LNCAP (cell line): Measurements from ENCODE around the gene DDX6.

Experiments used
- TF ChIP-seq, protein P1 (sequence below): fragments of 450-650 bp; IDR thresholded peaks from 2 replicates; pipeline ENCODE4 v1.5.1; 2017; ENCODE audit warnings: mild to moderate bottlenecking

Gene DDX6

DNA sequence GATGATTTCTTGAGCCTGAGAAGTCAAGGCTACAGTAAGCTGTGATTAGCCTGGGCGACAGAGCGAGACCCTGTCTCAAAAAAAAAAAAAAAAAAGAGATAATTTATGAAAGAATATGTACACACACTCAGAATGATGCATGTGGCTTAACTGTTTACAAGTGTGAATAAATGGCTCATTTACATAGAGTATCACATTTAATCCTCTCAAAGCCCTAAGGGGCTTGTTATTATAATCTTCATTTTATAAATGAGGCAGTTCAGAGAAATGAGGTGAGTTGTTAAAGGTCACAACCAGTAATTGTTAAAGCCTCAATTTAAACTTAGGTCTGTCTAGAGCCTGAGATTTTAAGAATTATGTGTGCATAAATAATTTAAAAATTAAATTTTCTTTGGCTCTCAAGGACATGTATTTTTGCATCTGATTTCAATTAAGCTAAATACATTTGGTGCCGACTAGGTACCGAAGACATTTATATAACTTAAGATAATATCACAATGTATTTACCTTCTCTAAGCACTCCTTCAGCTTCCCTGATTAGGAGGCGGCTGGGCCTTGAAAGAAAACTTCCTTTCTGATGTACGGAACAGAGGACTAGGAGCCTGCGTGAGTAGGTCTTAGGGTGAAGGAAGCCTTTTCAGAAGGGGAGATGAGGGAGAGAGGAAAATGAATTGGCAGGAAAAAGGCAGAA, 28.5 kb upstream of the DDX6 start:
- TF ChIP-seq, protein P1, sequence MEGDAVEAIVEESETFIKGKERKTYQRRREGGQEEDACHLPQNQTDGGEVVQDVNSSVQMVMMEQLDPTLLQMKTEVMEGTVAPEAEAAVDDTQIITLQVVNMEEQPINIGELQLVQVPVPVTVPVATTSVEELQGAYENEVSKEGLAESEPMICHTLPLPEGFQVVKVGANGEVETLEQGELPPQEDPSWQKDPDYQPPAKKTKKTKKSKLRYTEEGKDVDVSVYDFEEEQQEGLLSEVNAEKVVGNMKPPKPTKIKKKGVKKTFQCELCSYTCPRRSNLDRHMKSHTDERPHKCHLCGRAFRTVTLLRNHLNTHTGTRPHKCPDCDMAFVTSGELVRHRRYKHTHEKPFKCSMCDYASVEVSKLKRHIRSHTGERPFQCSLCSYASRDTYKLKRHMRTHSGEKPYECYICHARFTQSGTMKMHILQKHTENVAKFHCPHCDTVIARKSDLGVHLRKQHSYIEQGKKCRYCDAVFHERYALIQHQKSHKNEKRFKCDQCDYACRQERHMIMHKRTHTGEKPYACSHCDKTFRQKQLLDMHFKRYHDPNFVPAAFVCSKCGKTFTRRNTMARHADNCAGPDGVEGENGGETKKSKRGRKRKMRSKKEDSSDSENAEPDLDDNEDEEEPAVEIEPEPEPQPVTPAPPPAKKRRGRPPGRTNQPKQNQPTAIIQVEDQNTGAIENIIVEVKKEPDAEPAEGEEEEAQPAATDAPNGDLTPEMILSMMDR: no peak

DNA sequence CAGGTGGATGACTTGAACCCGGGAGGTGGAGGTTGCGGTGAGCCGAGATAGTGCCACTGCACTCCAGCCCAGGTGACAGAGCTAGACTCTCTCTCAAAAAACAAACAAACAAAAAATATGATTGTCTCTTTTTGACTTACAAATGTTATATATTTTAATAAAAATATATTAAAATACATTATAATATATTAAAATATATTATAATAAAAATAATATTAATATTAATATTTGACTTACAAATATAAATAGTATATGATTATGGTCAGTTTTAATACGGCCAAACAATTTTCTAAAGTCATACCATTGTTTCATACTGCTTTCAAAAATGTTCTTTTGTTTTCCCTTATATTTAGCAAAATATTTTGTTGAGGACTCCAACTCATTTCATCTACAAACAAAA, 27.2 kb upstream of the DDX6 start:
- TF ChIP-seq, protein P1: no peak

DNA sequence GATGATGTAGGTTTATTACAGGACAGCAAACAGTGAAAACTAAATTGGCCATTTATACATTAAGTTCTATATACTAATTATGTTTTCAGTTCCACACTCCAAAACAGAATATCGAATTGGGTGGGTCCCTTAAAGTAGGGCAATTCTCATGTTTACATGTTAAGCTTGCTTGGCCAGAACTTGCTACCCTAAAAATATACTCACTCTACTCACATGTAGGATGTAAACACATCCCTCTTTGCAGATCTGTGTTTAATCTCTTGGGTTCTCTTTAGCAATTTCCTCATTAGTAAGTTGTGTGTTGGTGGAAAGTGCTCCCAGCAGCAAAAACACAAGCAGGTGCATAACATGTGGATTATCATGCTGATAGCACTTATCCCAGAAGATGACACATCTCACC, 22.6 kb upstream of the DDX6 start:
- TF ChIP-seq, protein P1: no peak

DNA sequence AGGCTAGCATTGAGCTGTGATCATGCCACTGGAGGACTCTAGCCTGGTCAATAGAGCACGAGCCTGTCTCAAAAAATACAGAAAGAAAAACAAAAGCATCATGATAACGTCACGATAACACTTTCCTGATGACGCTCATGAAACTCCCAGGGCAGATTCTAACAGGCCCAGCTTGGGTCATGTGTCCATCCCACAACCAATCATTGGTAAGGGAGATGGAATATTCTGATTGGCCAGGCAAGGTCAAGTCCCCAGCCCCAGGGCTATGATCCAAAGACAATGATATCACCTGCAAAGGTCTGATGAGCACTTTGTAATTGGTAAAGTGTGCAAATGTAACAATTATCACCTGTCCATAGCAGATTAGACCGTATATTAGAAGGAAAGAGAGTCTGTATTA, 21.5 kb upstream of the DDX6 start:
- TF ChIP-seq, protein P1: no peak

DNA sequence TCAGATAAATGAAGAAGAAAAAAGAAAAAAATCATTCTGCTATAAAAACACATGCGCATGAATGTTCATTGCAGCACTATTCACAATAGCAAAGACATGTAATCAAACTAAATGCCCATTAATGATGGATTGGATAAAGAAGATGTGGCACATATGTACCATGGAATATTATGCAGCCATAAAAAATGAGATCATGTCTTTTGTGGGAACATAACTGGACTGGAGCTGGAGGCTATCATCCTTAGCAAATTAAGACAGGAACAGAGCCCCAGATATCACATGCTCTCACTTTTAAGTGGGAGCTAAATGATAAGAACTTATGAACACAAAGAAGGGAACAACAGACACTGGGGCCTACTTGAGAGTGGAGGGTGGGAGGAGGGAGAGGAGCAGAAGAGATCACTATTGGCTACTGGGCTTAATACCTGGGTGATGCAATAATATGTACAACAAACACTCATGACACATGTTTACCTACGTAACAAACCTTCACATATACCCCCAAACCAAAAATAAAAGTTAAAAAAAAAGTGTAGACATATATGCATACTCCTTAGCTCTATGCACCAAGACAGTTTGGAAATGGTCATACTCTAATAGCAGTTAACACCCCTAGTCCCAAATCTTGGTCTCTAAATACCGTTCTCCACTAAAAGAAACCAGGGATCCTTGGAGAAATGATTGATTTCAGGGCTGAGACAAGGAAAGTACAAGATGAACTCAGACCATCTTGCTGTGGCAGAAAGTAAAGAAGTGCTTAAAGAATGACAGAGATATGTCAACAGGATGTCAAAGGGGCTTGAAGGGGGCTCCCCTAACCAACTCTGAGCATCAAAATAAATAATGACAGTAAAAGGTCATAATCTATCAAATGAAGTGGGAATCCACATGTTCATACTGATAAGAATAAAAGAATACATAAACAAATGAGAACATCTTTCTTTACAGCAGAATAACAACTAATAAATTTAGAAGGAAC, 17.1 kb upstream of the DDX6 start:
- TF ChIP-seq, protein P1: no peak

DNA sequence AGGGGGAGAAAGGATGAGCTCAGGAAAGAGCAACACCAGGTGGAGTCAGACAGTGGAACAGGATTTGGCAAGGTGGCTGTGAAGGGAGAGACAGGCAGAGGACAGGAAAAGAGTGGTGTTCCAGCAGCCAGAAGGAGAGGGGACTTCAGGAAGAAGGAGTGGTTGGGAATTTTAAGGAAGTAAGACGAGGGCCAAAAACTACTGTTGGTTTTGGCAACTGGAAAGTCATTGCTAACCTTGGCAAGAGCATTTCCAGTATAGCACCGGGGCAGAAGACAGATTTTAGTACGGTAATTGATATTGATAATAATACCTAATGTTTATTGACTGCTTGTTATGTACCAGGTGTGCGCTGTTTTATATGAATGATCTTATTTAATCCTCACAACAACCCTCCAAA, 15.4 kb upstream of the DDX6 start:
- TF ChIP-seq, protein P1: no peak

DNA sequence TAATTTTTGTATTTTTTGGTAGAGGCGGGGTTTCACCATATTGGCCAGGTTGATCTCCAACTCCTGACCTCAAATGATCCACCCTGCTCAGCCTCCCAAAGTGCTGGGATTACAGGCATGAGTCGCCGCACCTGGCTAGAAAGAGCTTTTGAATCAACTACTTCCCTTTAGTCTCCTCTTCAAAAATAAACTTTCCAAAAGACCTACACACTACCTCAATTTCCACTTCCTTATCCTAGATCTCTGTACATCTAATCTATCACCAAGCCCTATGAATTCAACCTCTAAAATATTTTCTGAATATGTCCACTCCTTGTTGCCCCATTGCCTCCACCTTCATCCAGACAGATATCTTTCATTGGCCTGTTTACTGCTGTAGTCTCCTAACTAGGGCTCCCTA, 13.1 kb upstream of the DDX6 start:
- TF ChIP-seq, protein P1: no peak
